Measurements from ENCODE around the gene PTCH1. TPM values are rescaled to one million over a fixed set of nuclear protein-coding genes. Genes with fewer than 3 reads are reported as not detected.

Gene PTCH1
- total and polyA plus RNA-seq, 10 of the 15 experiments (the other 5 are each of a cell fraction or from before 2014, with no cell fraction given), result 0.16 to 6.1 (median 2.6) TPM

- TF ChIP-seq ZBTB11 (CRISPR knock-in tag; IDR thresholded peaks at IDR 0.05) (no peak), MTA2 (IDR thresholded peaks at IDR 0.05; ENCODE audit: low read depth) (peak; percentile 28; the same call in 1 of the 2 replicates), SMC3 (IDR thresholded peaks at IDR 0.05; ENCODE audit: borderline replicate concordance, low read length) (no peak), CBX5 (IDR thresholded peaks at IDR 0.05; ENCODE audit: low read depth) (no peak), MYC (IDR thresholded peaks at IDR 0.05; ENCODE audit: insufficient read depth, insufficient read length, insufficient replicate concordance, low read length, severe bottlenecking) (no peak), HDGF (IDR thresholded peaks at IDR 0.05) (peak; percentile 76; the same call in 1 of the 2 replicates), RCOR1 (conservative IDR thresholded peaks at IDR 0.05; ENCODE audit: low read depth, low read length) (no peak), FOS (IDR thresholded peaks at IDR 0.05; ENCODE audit: borderline replicate concordance, extremely low read depth, insufficient read length) (no peak), SUZ12 (IDR thresholded peaks at IDR 0.05; ENCODE audit: unreplicated experiment) (no peak), RBBP5 (conservative IDR thresholded peaks at IDR 0.05) (no peak), SRF (IDR thresholded peaks at IDR 0.05; ENCODE audit: low read depth in 2 of 2, low read length in 2 of 2) (0 out of 4 replicates have a peak, but pooled peaks of 1 of the 2 experiments have one; percentile 6), LARP7 (IDR thresholded peaks at IDR 0.05) (no peak), BCL3 (IDR thresholded peaks at IDR 0.05; ENCODE audit: borderline replicate concordance, insufficient read depth, low read depth, low read length, poor library complexity, severe bottlenecking) (no peak), YY1 (IDR thresholded peaks at IDR 0.05; ENCODE audit: low read depth, low read length) (no peak), REST (IDR thresholded peaks at IDR 0.05; ENCODE audit: low read depth, low read length) (no peak), NFIC (IDR thresholded peaks at IDR 0.05; ENCODE audit: low read depth, low read length) (no peak), NR2C2 (IDR thresholded peaks at IDR 0.05; ENCODE audit: borderline replicate concordance, control insufficient read depth, insufficient read length, low read depth) (no peak), RELA (IDR thresholded peaks at IDR 0.05; ENCODE audit: borderline replicate concordance, partially characterized antibody) (no peak), NR2C1 (IDR thresholded peaks at IDR 0.05) (no peak), ELK1 (IDR thresholded peaks at IDR 0.05; ENCODE audit: low read depth, low read length) (no peak)
Measured at GRCh38 chr9:95507464-95508241, 9.1 kb downstream of the PTCH1 start (continued).

Measured in GM12878 (cell line).